ENCODE data around the gene PRDM16.

Gene PRDM16

GRCh38 chr1:3207217-3207848 lies 138.3 kb downstream of the PRDM16 start:
- no peak for DNase-seq (ENCODE audit: low read depth)

DNA sequence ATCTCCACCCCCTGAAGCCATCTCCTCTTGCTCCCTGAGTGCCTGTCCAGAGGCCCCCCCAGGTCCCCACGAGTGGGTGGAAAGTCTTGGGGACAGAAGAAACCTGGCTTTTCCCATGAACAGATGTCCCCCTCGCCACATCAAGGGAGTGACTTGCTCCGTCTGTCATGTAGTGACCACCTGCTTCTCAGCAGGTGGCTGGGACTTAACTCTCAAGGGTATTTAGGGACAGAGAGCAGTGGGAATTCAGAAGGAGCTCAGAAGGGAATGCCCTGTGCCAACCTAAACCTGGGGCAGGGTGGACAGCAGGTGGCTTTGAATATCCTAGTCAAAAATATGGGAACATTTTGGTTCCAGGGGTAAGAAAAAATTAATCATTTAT lies 139.8 kb downstream of the PRDM16 start:
- DNase-seq (ENCODE audit: low read depth): no peak

- DNase-seq (ENCODE audit: low read depth): no peak
These were observed 140.2 kb downstream of the PRDM16 start for GRCh38 chr1:3209201-3209600.

DNA sequence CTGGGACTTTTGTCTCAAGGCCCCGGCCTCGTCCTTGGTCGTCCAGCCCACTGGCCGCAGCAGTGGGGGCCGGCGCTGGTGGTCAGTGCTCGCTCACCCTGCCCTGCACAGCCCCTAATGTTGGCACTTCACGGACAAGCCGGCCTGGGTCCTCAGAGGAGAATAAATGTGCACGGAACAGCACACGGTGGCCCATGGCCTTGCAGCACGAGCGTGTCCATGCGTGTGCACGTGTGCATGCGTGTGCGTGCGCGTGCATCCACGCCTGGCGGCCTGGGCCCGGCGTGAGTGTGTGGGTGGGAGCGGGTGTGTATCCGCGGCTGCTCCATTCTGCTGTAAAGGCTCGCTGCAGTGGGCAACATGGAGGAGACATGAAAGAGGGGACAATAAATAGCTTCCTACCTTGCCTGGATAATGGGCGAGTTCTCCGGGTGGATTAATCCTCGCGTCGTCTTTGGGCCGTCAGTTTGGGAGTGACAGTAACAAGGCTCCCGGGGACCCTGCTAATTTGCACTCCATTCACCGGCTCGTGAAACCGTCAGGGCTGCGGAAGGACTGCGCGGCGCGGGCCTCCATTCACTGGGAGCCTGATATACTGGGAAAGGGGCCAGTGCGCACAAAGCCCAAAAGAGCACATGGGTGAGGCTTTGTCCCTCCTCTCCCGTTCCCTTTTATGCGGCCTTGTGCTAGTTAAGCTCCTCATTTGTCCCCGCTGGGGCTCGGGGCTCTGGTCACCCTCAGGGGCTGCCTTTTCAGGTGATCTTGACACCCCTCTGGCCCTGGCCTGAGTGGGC lies 142.8 kb downstream of the PRDM16 start:
- no peak for DNase-seq (ENCODE audit: low read depth)

- DNase-seq (ENCODE audit: low read depth): no peak
These were observed 143.7 kb downstream of the PRDM16 start for GRCh38 chr1:3212453-3213355.

GRCh38 chr1:3213730-3214129 lies 144.7 kb downstream of the PRDM16 start:
- no peak for DNase-seq (ENCODE audit: low read depth)

- DNase-seq (ENCODE audit: low read depth): no peak
These were observed 146.4 kb downstream of the PRDM16 start for GRCh38 chr1:3215198-3216014.

DNA sequence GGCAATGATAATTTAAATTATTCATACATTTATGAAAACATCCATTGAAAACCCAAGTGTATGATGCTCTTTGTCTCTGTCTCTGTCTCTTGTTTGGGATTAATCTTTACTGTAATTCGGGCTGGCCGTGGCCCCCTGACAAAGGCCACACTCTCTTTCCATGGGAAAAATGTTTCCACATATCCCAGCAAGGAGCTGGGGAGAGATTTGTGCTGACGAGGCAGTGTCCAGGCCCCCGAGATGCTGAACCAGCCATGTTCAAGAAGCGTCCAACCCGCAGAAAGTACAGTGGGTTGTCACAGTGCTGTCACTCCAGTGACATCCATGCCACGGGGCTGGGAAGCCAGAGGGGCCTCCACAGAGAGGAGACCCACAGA lies 147.0 kb downstream of the PRDM16 start:
- DNase-seq (ENCODE audit: low read depth): no peak

GRCh38 chr1:3217181-3217641 lies 148.2 kb downstream of the PRDM16 start:
- DNase-seq (ENCODE audit: low read depth): no peak

- no peak for DNase-seq (ENCODE audit: low read depth)
These were observed 149.1 kb downstream of the PRDM16 start for GRCh38 chr1:3217979-3218679.

DNA sequence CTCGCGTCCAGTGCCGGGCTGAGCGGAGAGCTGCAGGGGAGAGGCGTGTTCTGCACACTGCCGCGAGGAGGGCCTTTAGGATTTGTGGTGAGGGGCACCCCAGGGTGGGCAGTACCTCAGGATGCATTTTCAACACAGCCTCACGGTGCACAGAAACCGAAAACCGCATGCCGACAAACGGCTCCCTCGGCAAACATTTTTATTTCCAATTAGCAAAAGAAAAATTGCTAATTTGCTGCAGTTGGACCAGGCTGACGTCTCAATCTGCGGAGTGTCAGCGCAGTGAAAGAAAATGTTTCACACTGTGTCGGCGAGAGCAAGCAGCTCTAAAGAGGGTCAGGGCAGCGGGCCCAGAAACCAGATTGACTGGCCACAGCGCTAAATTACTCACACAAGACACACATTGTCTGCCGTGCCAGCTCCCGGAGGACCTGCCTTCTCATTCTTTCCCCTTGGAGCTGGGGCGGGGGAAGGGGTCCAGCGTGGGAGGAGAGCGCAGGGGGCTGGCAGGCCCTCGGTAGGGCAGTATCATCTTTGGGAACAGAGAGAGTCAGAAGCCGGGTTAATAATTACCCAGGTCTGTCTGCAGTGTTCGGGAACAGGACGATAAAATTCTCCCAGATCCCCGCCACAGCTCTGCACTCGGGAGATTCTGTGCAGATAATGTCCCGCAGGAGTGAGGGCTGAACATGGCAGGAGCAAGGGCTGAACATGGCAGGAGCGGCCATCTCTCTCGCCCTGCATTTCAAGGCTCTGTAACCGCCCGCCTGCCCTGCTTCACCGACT lies 150.2 kb downstream of the PRDM16 start:
- DNase-seq (ENCODE audit: low read depth): no peak

- DNase-seq (ENCODE audit: low read depth): no peak
These were observed 150.9 kb downstream of the PRDM16 start for GRCh38 chr1:3219791-3220467.

GRCh38 chr1:3221112-3222041 lies 152.4 kb downstream of the PRDM16 start:
- DNase-seq (ENCODE audit: low read depth): no peak

- DNase-seq (ENCODE audit: low read depth): no peak
These were observed 153.2 kb downstream of the PRDM16 start for GRCh38 chr1:3222042-3222692.

- no peak for DNase-seq (ENCODE audit: low read depth)
These were observed 156.7 kb downstream of the PRDM16 start for GRCh38 chr1:3225661-3226060.

DNA sequence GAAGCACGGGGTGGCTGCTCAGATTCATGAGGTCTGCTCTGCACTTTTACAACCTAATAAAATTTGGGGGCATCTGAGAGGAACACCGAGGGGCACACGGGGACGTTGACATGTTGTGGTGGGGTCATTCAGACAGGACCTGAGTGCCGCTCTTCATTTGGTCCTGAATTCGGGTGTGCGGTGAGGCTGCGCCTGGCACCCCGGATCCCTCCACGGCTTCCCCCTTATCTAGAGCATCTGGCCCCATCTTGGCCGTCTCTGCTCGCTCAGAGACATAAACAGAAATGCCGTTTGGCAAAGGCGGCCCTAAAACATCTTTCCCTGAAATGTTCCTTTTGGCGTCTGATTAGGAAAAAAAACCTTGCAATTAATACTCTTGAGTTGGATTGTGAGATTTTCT lies 157.2 kb downstream of the PRDM16 start:
- DNase-seq (ENCODE audit: low read depth): no peak

DNA sequence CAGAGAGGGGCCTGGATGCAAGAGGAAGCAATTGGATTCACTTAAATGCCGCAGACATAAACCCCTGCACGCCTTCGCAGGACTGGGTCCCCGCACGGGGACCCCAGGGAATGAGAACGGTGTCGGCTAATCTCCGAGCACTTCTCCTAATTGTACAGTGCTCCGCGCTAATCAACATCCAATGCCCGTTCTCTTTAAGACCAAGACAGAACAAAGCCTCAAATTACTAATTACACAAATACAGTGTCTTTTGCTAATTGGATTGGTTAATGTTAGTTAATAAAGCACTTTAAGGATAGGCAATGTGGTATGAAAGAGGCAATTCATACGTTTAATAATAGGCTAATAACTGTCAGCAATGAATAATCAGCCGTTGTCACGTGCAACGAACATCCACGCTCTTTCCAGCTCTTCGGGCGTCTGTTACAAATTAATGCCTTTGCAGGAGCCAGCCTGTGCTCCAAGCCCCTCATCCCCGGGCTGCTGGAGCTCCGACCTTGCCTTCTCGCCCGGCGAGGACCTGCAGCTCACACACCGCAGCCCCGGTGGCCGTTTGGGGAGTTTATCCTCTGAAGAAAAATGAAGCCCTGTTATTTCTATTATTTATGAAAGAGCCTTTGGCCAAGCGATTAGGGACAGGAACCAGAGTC lies 157.8 kb downstream of the PRDM16 start:
- DNase-seq (ENCODE audit: low read depth): no peak

- no peak for DNase-seq (ENCODE audit: low read depth)
These were observed 158.3 kb downstream of the PRDM16 start for GRCh38 chr1:3227351-3227704.
